Lung (tissue), 12 donors: Measurements from ENCODE around the gene CLDN15. TPM values are rescaled to one million over a fixed set of nuclear protein-coding genes. Genes with fewer than 3 reads are reported as not detected.
A peak's percentile ranks its signal among the peaks of the same experiment; 100 is the strongest.

Experiments used
- ATAC-seq: fragments of 200-7000 bp; cut with Tn5 transposase; one replicate; pipeline ENCODE4 v1.9.1; 2020; ENCODE audit warnings: moderate number of reproducible peaks; ENCODE audit not compliant: insufficient read depth, low FRiP score
- DNase-seq, 3 donors: peaks; one replicate each; pipeline ENCODE4 v3.0.0-alpha.2; 2013 to 2017
- H3K27ac ChIP-seq, 2 donors: one replicate each; pipeline ENCODE4 v1.5.1; 2013; ENCODE audit warnings: mild to moderate bottlenecking in 2 of 2, moderate library complexity in 2 of 2, control low read depth in 1 of 2, inconsistent platforms in 1 of 2, low read depth in 1 of 2, low read length in 1 of 2
- H3K27me3 ChIP-seq, 3 donors: one replicate each; pipeline ENCODE4 v1.5.1; 2013; ENCODE audit warnings: low read length in 2 of 3; ENCODE audit not compliant: control insufficient read depth in 3 of 3, insufficient read depth in 3 of 3
- H3K36me3 ChIP-seq, 4 donors: one replicate each; pipeline ENCODE4 v1.5.1; 2013; ENCODE audit warnings: low read length in 4 of 4, mild to moderate bottlenecking in 1 of 4, moderate library complexity in 1 of 4; ENCODE audit not compliant: control insufficient read depth in 4 of 4, insufficient read depth in 4 of 4
- H3K4me1 ChIP-seq, 5 donors: one replicate each; pipeline ENCODE4 v1.5.1; 2013; ENCODE audit warnings: low read length in 5 of 5, mild to moderate bottlenecking in 2 of 5, moderate library complexity in 1 of 5; ENCODE audit not compliant: control insufficient read depth in 5 of 5, insufficient read depth in 5 of 5
- H3K4me3 ChIP-seq: one replicate; pipeline ENCODE4 v1.5.1; 2013; ENCODE audit warnings: mild to moderate bottlenecking, control low read depth, moderate library complexity
- H3K9ac ChIP-seq, 2 donors: one replicate each; pipeline ENCODE4 v1.5.1; 2013; ENCODE audit warnings: low read length in 2 of 2, control low read depth in 1 of 2; ENCODE audit not compliant: insufficient read depth in 1 of 2
- H3K9me3 ChIP-seq, 4 donors: one replicate each; pipeline ENCODE4 v1.5.1; 2013; ENCODE audit warnings: low read length in 3 of 4, mild to moderate bottlenecking in 1 of 4, moderate library complexity in 1 of 4; ENCODE audit not compliant: control insufficient read depth in 4 of 4, insufficient read depth in 3 of 4
- WGBS, 2 donors: extraction: QIAGEN DNeasy Blood & Tissue Kit; methylation state at CpG; one replicate each; pipeline ENCODE4 v1.1.7; 2013; 5-methylcytosine and 5-hydroxymethylcytosine counted together
- polyA plus RNA-seq, 2 donors: library from polyadenylated mRNA; stranded (reverse); fragments of 200-250 nt; gene quantifications; one replicate each; pipeline ENCODE4 v1.2.1, GENCODE V29; 2013
- total RNA-seq, 2 donors: library from RNA; depleted of rRNA in 1 of 2; stranded (reverse); fragments of >200 nt in 1 of 2; gene quantifications; one replicate each; pipeline ENCODE4 v1.2.1, GENCODE V29; 2014 to 2021
- TF ChIP-seq, protein P1 (sequence below): IDR thresholded peaks from 2 replicates; pipeline ENCODE4 v1.5.1; 2012; ENCODE audit warnings: mild to moderate bottlenecking; ENCODE audit errors: control extremely low read depth, extremely low read depth
- donor health status: control.
- donor health status: control.
- donor health status: Bipolar disorder and iron deficiency.
- donor health status: healthy.
- donor health status: DM: yes; HTN: yes; CAD: no.

Gene CLDN15
- total and polyA plus RNA-seq, 4 donors = 5.2 to 8.0 (median 6.6) TPM

DNA sequence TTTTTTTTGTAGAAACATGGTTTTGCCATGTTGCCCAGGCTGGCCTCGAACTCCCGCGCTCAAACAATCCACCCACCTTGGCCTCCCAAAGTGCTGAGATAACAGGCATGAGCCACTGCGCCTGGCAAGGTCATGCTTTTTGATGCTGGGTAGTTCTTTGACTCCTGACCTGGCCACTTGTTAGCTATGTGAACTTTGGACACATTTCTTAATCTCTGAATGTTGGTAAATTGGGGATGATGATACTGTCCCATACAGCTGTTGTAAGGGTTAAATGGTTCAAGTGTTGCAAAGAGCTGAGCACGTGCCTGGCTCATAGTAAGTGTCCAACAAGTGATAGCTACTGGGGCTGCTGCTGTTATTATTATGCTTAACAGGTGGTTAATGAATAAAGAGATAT is 17.3 kb downstream of the CLDN15 start:
- Histone ChIP-seq H3K27ac (no peak overlapping the region), H3K4me1 (peaks cover 0 to 18% (median 7%) of the 10 kb centered on the region in 5 donors), H3K4me3 (no peak overlapping the region), H3K9me3 (no peaks in the 10 kb centered on the region), H3K36me3 (peaks cover 0 to 36% (median 16%) of the 10 kb centered on the region in 4 donors), H3K9ac (no peak overlapping the region), H3K27me3 (no peaks in the 10 kb centered on the region)
- TF ChIP-seq, protein P1, sequence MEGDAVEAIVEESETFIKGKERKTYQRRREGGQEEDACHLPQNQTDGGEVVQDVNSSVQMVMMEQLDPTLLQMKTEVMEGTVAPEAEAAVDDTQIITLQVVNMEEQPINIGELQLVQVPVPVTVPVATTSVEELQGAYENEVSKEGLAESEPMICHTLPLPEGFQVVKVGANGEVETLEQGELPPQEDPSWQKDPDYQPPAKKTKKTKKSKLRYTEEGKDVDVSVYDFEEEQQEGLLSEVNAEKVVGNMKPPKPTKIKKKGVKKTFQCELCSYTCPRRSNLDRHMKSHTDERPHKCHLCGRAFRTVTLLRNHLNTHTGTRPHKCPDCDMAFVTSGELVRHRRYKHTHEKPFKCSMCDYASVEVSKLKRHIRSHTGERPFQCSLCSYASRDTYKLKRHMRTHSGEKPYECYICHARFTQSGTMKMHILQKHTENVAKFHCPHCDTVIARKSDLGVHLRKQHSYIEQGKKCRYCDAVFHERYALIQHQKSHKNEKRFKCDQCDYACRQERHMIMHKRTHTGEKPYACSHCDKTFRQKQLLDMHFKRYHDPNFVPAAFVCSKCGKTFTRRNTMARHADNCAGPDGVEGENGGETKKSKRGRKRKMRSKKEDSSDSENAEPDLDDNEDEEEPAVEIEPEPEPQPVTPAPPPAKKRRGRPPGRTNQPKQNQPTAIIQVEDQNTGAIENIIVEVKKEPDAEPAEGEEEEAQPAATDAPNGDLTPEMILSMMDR = no peak
- WGBS, 2 donors = 84 to 91% methylated on average over 5 of the region's 5 CpGs
- DNase-seq = no peak
- no peak for ATAC-seq

- DNase-seq = no peak
- peaks cover 0 to 24% (median 13%) of the 10 kb centered on the region in 4 donors for H3K36me3 ChIP-seq
- H3K27ac ChIP-seq = peak overlapping the region; percentile 57 to 96
- H3K9ac ChIP-seq = peak overlapping the region; percentile 50 to 69
- ATAC-seq = no peak
- TF ChIP-seq, protein P1 = no peak
- WGBS, 2 donors = 8 to 9% methylated on average over 26 of the region's 26 CpGs
- H3K4me3 ChIP-seq = peak overlapping the region; percentile 78
- peaks cover 0 to 18% (median 7%) of the 10 kb centered on the region in 5 donors for H3K4me1 ChIP-seq
- no peaks in the 10 kb centered on the region for H3K27me3 ChIP-seq
- H3K9me3 ChIP-seq = no peaks in the 10 kb centered on the region
These were observed 19.1 kb downstream of the CLDN15 start for GRCh38 chr7:101218236-101219125.

GRCh38 chr7:101217388-101218235 is 20.0 kb downstream of the CLDN15 start, which contains the start of the genes PLOD3 and ZNHIT1:
Gene PLOD3, minus strand, starts transcription at chr7:101217581. Its CDS starts 307 bp downstream, at chr7:101217274.
Gene ZNHIT1, plus strand, starts transcription at chr7:101218165. Its CDS starts 31 bp downstream, at chr7:101218196.
- H3K9me3 ChIP-seq = no peaks in the 10 kb centered on the region
- peaks cover 0 to 18% (median 7%) of the 10 kb centered on the region in 5 donors for H3K4me1 ChIP-seq
- peaks cover 0 to 23% (median 10%) of the 10 kb centered on the region in 4 donors for H3K36me3 ChIP-seq
- ATAC-seq (peak; percentile 91), DNase-seq (peak; percentile 97 to 100 (median 99))
- peak within 1 kb of the TSS; percentile 78 for H3K4me3 ChIP-seq
- H3K27me3 ChIP-seq = no peaks in the 10 kb centered on the region
- 1% methylated on average over 48 to 57 of the region's 57 CpGs for WGBS, 2 donors
- TF ChIP-seq, protein P1 = no peak
- peak within 1 kb of the TSS; percentile 50 to 69 for H3K9ac ChIP-seq
- peak within 1 kb of the TSS; percentile 90 to 96 for H3K27ac ChIP-seq
